Spleen (tissue), 11 donors: ENCODE data around the gene C1QTNF8. TPM values are rescaled to one million over a fixed set of nuclear protein-coding genes. Genes with fewer than 3 reads are reported as not detected.

Experiments used
- DNase-seq: peaks from one replicate; pipeline ENCODE4 v3.0.0-alpha.2; 2020
- H3K27ac ChIP-seq, 8 donors: fragments of 200-600 bp; sonication (generic) in 7 of 8; 1 replicate in 4 of 8; 2 replicates in 4 of 8; pipeline versions ENCODE4 v1.5.0 to v1.8.0; 2016 to 2021; ENCODE audit warnings: inconsistent platforms in 4 of 8, mild to moderate bottlenecking in 4 of 8, moderate library complexity in 1 of 8
- H3K27me3 ChIP-seq, 7 donors: fragments of 200-600 bp; sonication (generic) in 6 of 7; replicated peaks in 1 of 7; 1 replicate in 4 of 7; 2 replicates in 3 of 7; pipeline versions ENCODE4 v1.5.0 to v1.8.0; 2016 to 2021; ENCODE audit warnings: inconsistent platforms in 3 of 7, mild to moderate bottlenecking in 1 of 7
- H3K36me3 ChIP-seq, 6 donors: fragments of 200-600 bp; sonication (generic) in 5 of 6; 1 replicate in 4 of 6; 2 replicates in 2 of 6; pipeline versions ENCODE4 v1.5.0 to v1.8.0; 2016 to 2021; ENCODE audit warnings: inconsistent platforms in 2 of 6
- H3K4me1 ChIP-seq, 6 donors: fragments of 200-600 bp; sonication (generic) in 5 of 6; 1 replicate in 3 of 6; 2 replicates in 3 of 6; pipeline versions ENCODE4 v1.5.0 to v1.8.0; 2016 to 2021; ENCODE audit warnings: inconsistent platforms in 3 of 6
- H3K4me3 ChIP-seq, 8 donors: fragments of 200-600 bp; sonication (generic) in 7 of 8; 1 replicate in 4 of 8; 2 replicates in 4 of 8; pipeline versions ENCODE4 v1.5.0 to v1.8.0; 2016 to 2021; ENCODE audit warnings: inconsistent platforms in 4 of 8, mild to moderate bottlenecking in 4 of 8, moderate library complexity in 2 of 8
- H3K9me3 ChIP-seq, 8 donors: fragments of 200-600 bp; sonication (generic) in 7 of 8; 1 replicate in 4 of 8; 2 replicates in 4 of 8; pipeline versions ENCODE4 v1.5.0 to v1.8.0; 2016 to 2021; ENCODE audit warnings: inconsistent platforms in 4 of 8
- CTCF ChIP-seq, 11 experiments: fragments of 200-600 bp in 7 of 11; fragments of 450-650 bp in 4 of 11; sonication (generic) in 4 of 11; IDR thresholded peaks in 8 of 11; conservative IDR thresholded peaks in 3 of 11; 1 replicate in 7 of 11; 2 replicates in 4 of 11; pipeline versions ENCODE4 v1.4.0 to v1.8.0; 2016 to 2021; ENCODE audit warnings: antibody characterized with exemption in 11 of 11, inconsistent platforms in 4 of 11, mild to moderate bottlenecking in 1 of 11
- POLR2A ChIP-seq, 3 donors: fragments of 450-650 bp; IDR thresholded peaks; one replicate each; pipeline ENCODE4 v1.5.1; 2017; ENCODE audit warnings: antibody characterized with exemption in 3 of 3, mild to moderate bottlenecking in 1 of 3
- POLR2AphosphoS5 ChIP-seq, 3 donors: sonication (generic); formaldehyde crosslinking; IDR thresholded peaks; one replicate each; pipeline ENCODE4 v1.5.1; 2017; ENCODE audit warnings: antibody characterized with exemption in 3 of 3
- WGBS, 5 donors: extraction: QIAGEN DNeasy Blood & Tissue Kit in 3 of 5; methylation state at CpG; one replicate each; pipeline versions ENCODE4 v1.1.5 to v1.1.7; 2013 to 2018; 5-methylcytosine and 5-hydroxymethylcytosine counted together
- intact Hi-C: fragments of 100-400 bp; cut with DNase I; formaldehyde crosslinking; loops from one replicate; pipeline ENCODE4 v1.15.0; 2023; ENCODE audit warnings: low total_unique reads
- polyA plus RNA-seq, 3 donors: library from polyadenylated mRNA; stranded (reverse); fragments of 200-250 nt; gene quantifications; one replicate each; pipeline ENCODE4 v1.2.1, GENCODE V29; 2013
- total RNA-seq, 7 donors: library from RNA; depleted of rRNA in 3 of 7; stranded (reverse); fragments of >200 nt in 3 of 7; fragmentation: NEBNext Ultra II Directional in 4 of 7; extraction: Animal tissue kit (Norgen Biotek cat#: 25700) in 4 of 7; gene quantifications; one replicate each; pipeline versions ENCODE4 v1.1.0 to v1.2.1, GENCODE V29; 2016 to 2021
- donor health status: healthy with polysubstance abuse.
- donor health status: DM: no; HTN: no; CAD: no; lungs with moderate emphysema.
- donor health status: DM: no; HTN: no; CAD: no.
- donor health status: Bipolar disorder and iron deficiency.
- donor health status: healthy.
- donor health status: DM: no; HTN: no; CAD: no.
- donor health status: DM: yes; HTN: yes; CAD: no.

The C1QTNF8 gene
- total and polyA plus RNA-seq, 10 donors, result not detected

DNA sequence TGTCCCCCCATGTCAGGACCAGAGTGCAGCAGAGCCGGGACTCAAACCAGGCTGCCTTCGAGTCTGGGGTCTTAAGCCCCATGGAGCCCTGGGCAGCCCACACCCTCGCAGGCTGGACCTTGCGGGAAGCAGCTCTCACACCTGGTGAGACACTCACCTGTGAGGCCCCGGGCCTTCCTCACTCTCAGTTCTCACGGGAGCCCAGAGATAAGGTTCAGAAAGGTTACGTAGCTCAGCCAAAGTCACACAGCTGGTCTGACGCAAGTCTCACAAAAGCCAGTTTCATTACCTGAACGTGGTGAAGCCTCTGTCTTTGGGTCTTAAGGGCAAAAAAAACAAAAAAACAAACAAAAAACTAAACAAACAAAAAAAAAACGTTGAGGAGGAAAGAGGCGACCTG lies 56.3 kb downstream of the C1QTNF8 start:
- Histone ChIP-seq H3K4me1 (peaks cover 0 to 11% (median 0%) of the 10 kb centered on the region in 6 donors), H3K36me3 (no peaks in the 10 kb centered on the region), H3K27ac (no peak overlapping the region), H3K9me3 (peaks cover 0 to 7% (median 0%) of the 10 kb centered on the region in 8 donors), H3K27me3 (peaks cover 0 to 86% (median 33%) of the 10 kb centered on the region in 7 donors), H3K4me3 (no peak overlapping the region)
- 71 to 87% (median 79%) methylated on average over 9 to 11 of the region's 11 CpGs for WGBS, 5 donors
- no peak for DNase-seq
- TF ChIP-seq POLR2AphosphoS5 (IDR thresholded peaks at IDR 0.05), result no peak
- TF ChIP-seq POLR2A (IDR thresholded peaks at IDR 0.05), result no peak
- TF ChIP-seq CTCF (IDR thresholded peaks at IDR 0.05 in 8 of 11, conservative IDR thresholded peaks at IDR 0.05 in 3 of 11), result no peak
- intact Hi-C loops, result no loop called here

DNA sequence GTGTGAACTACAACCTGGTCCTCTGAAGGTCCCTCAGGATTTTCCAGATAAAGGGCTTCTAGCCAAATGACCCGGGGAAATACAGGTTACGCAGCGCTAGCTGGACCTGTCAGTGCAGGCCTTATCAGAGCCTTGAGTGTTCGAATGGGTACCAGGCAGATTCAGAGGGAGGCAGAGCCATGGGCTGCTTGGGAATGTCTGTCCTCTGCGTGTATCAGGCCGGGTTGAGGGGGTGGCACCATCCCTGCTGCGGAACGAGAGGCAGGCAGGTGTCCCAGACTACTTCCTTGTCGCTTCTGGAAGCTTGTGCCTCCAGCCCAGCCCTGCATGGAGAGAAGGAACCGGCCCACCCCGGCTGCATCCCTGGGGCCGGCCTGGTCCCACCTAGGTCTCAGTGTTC lies 57.1 kb downstream of the C1QTNF8 start:
- WGBS, 5 donors, result 40 to 87% (median 81%) methylated on average over 1 to 12 of the region's 12 CpGs
- Histone ChIP-seq H3K4me1 (peaks cover 0 to 4% (median 0%) of the 10 kb centered on the region in 6 donors), H3K36me3 (no peaks in the 10 kb centered on the region), H3K27me3 (peaks cover 0 to 77% (median 27%) of the 10 kb centered on the region in 7 donors), H3K9me3 (peaks cover 0 to 7% (median 0%) of the 10 kb centered on the region in 8 donors), H3K27ac (no peak overlapping the region), H3K4me3 (no peak overlapping the region)
- intact Hi-C loops, result no loop called here
- DNase-seq, result no peak
- TF ChIP-seq POLR2A (IDR thresholded peaks at IDR 0.05) (no peak), POLR2AphosphoS5 (IDR thresholded peaks at IDR 0.05) (no peak), CTCF (IDR thresholded peaks at IDR 0.05 in 8 of 11, conservative IDR thresholded peaks at IDR 0.05 in 3 of 11) (no peak)

Other genes starting within 250 kb of the C1QTNF8 start
- gene LMF1, start 125.3 kb downstream of the C1QTNF8 start, total RNA-seq, result 10 to 100 TPM; 22.5 to 57.6 (median 39.9) TPM
- 10 to 100 TPM; 10.4 to 22.6 (median 19.8) TPM for gene LMF1, start 125.3 kb downstream of the C1QTNF8 start, polyA plus RNA-seq
- 1 to 10 TPM in 6 of 7 donors, under 1 TPM in 1; 0.60 to 2.7 (median 1.6) TPM for gene SOX8, start 114.5 kb downstream of the C1QTNF8 start, total RNA-seq
- 1 to 10 TPM; 2.5 to 3.7 (median 2.7) TPM for gene SOX8, start 114.5 kb downstream of the C1QTNF8 start, polyA plus RNA-seq
- not detected for gene SSTR5, start 23.5 kb downstream of the C1QTNF8 start, total RNA-seq
- not detected for gene SSTR5, start 23.5 kb downstream of the C1QTNF8 start, polyA plus RNA-seq
- 1 to 10 TPM in 3 of 7 donors, under 1 TPM in 4; 0.33 to 2.1 (median 0.91) TPM for gene CACNA1H, start 56.9 kb upstream of the C1QTNF8 start, total RNA-seq
- gene CACNA1H, start 56.9 kb upstream of the C1QTNF8 start, polyA plus RNA-seq, result 1 to 10 TPM in 1 of 3 donors, under 1 TPM in 2; 0.35 to 1.1 (median 0.39) TPM
- gene TPSG1, start 129.0 kb upstream of the C1QTNF8 start, total RNA-seq, result under 1 TPM in 1 of 7 donors, not detected in 6; 0.46 TPM
- gene TPSG1, start 129.0 kb upstream of the C1QTNF8 start, polyA plus RNA-seq, result not detected
- gene TPSB2, start 133.9 kb upstream of the C1QTNF8 start, total RNA-seq, result 1 to 10 TPM in 4 of 7 donors, not detected in 3; 1.1 to 8.2 (median 4.5) TPM
- gene TPSB2, start 133.9 kb upstream of the C1QTNF8 start, polyA plus RNA-seq, result under 1 TPM in 2 of 3 donors, not detected in 1; 0.29 to 0.50 TPM
- gene TPSAB1, start 144.5 kb upstream of the C1QTNF8 start, total RNA-seq, result 10 to 100 TPM in 2 of 7 donors, 1 to 10 TPM in 3, under 1 TPM in 1, not detected in 1; 0.60 to 17.9 (median 1.8) TPM
- gene TPSAB1, start 144.5 kb upstream of the C1QTNF8 start, polyA plus RNA-seq, result under 1 TPM; 0.26 to 0.65 (median 0.59) TPM
- gene TPSD1, start 159.8 kb upstream of the C1QTNF8 start, total RNA-seq, result under 1 TPM in 1 of 7 donors, not detected in 6; 0.76 TPM
- gene TPSD1, start 159.8 kb upstream of the C1QTNF8 start, polyA plus RNA-seq, result under 1 TPM in 1 of 3 donors, not detected in 2; 0.11 TPM
- gene UBE2I, start 213.4 kb upstream of the C1QTNF8 start, total RNA-seq, result 100 to 1,000 TPM; 101 to 142 (median 129) TPM
- gene UBE2I, start 213.4 kb upstream of the C1QTNF8 start, polyA plus RNA-seq, result 10 to 100 TPM; 78.1 to 94.9 (median 83.7) TPM
- gene BAIAP3, start 237.4 kb upstream of the C1QTNF8 start, total RNA-seq, result 10 to 100 TPM in 2 of 7 donors, 1 to 10 TPM in 5; 5.0 to 15.7 (median 6.7) TPM
- gene BAIAP3, start 237.4 kb upstream of the C1QTNF8 start, polyA plus RNA-seq, result 1 to 10 TPM; 2.7 to 7.3 (median 3.0) TPM